GM21528 (cell line): Measurements from ENCODE around the gene TXNIP.

Experiments
- ATAC-seq: cut with Tn5 transposase; IDR thresholded peaks from one replicate; pipeline ENCODE4 v1.9.1; 2021; ENCODE audit warnings: mild to moderate bottlenecking, moderate library complexity; ENCODE audit not compliant: unreplicated experiment, low FRiP score

TXNIP gene

GRCh38 chr1:145946477-145946986 is 49.8 kb downstream of the TXNIP start:
- no peak for ATAC-seq

GRCh38 chr1:145944532-145944931 is 51.8 kb downstream of the TXNIP start:
- ATAC-seq: no peak

GRCh38 chr1:145942871-145943270 is 53.5 kb downstream of the TXNIP start:
- ATAC-seq: no peak
